Left lung (tissue), 10 donors: ENCODE results near the gene GSTM5. TPM values are rescaled to one million over a fixed set of nuclear protein-coding genes. Genes with fewer than 3 reads are reported as not detected.
"Not testable (repeated sequence)": the region's sequence is repeated elsewhere in the genome, so short reads cannot be mapped to it uniquely, and the experiment has no call there.

Experiments used
- ATAC-seq: fragments of 200-7000 bp; cut with Tn5 transposase; one replicate; pipeline ENCODE4 v1.9.1; 2020; ENCODE audit warnings: moderate library complexity
- DNase-seq, 4 donors: peaks; one replicate each; pipeline ENCODE4 v3.0.0-alpha.2; 2013 to 2020
- H3K27ac ChIP-seq, 2 donors: fragments of 200-600 bp; sonication (generic) in 1 of 2; one replicate each; pipeline versions ENCODE4 v1.5.0 to v1.8.0; 2020 to 2021
- H3K27me3 ChIP-seq, 2 donors: fragments of 200-600 bp; sonication (generic) in 1 of 2; one replicate each; pipeline versions ENCODE4 v1.5.0 to v1.8.0; 2020 to 2021
- H3K36me3 ChIP-seq, 2 donors: fragments of 200-600 bp; sonication (generic) in 1 of 2; one replicate each; pipeline versions ENCODE4 v1.5.0 to v1.8.0; 2020 to 2021
- H3K4me1 ChIP-seq, 2 donors: fragments of 200-600 bp; one replicate each; pipeline ENCODE4 v1.8.0; 2021
- H3K4me3 ChIP-seq, 2 donors: fragments of 200-600 bp; sonication (generic) in 1 of 2; one replicate each; pipeline versions ENCODE4 v1.5.0 to v1.8.0; 2020 to 2021; ENCODE audit warnings: mild to moderate bottlenecking in 1 of 2
- H3K9me3 ChIP-seq, 2 donors: fragments of 200-600 bp; sonication (generic) in 1 of 2; one replicate each; pipeline versions ENCODE4 v1.5.0 to v1.8.0; 2020 to 2021
- CTCF ChIP-seq, 2 donors: fragments of 200-600 bp; sonication (generic) in 1 of 2; IDR thresholded peaks; one replicate each; pipeline versions ENCODE4 v1.5.0 to v1.8.0; 2021; ENCODE audit warnings: antibody characterized with exemption in 2 of 2
- intact Hi-C, 2 donors: fragments of 100-400 bp; cut with DNase I; formaldehyde crosslinking; loops; one replicate each; pipeline versions ENCODE4 v1.11.2 to v1.14.2; 2022
- polyA plus RNA-seq, 6 donors: library from polyadenylated mRNA; unstranded; fragments of 120-200 nt; gene quantifications; one replicate each; pipeline ENCODE4 v1.2.1, GENCODE V29; 2013; ENCODE audit not compliant: insufficient read length in 6 of 6
- total RNA-seq, 2 donors: library from RNA; stranded (reverse); fragmentation: NEBNext Ultra II Directional; extraction: Animal tissue kit (Norgen Biotek cat#: 25700); gene quantifications; one replicate each; pipeline ENCODE4 v1.2.1, GENCODE V29; 2021
- donor health status: DM: no; HTN: yes; CAD: no.
- donor health status: DM: no; HTN: no; CAD: no.

The GSTM5 gene
- total and polyA plus RNA-seq, 8 donors: 8.4 to 91.2 (median 60.1) TPM

- ATAC-seq, intact Hi-C loops: not testable (repeated sequence)
- H3K27ac ChIP-seq: peak overlapping the region in 1 of 2 donors; percentile 61
Observed at GRCh38 chr1:109687109-109687508, 24.9 kb upstream of the GSTM5 start.

DNA sequence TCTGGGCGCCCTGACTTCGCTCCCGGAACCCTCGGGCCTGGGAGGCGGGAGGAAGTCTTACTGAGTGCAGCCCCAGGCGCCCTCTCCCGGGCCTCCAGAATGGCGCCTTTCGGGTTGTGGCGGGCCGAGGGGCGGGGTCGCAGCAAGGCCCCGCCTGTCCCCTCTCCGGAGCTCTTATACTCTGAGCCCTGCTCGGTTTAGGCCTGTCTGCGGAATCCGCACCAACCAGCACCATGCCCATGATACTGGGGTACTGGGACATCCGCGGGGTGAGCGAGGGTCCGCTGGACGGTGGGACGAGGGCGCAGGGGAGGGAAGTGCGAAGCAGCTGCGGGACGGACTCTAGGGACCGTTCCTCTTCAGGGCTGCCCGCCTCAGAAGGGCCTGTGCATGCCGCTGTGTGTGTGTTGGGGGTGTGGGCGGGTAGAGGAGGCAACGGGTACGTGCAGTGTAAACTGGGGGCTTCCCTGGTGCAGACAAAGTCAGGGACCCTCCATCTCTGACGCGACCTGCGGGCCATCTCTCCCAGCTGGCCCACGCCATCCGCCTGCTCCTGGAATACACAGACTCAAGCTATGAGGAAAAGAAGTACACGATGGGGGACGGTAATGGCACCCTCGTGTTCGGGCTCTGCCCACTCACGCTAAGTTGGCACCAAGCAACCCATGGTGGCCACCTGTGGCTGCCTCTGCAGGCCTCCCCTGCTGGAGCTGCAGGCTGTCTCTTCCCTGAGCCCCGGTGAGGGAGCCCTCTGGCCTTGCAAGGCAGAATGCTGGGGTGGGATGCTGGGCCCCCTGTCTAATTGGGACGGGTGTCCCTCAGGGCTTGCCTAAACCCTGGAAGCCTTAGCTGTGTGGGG, 24.2 kb upstream of the GSTM5 start, which contains the start of gene GSTM1:
Gene GSTM1, plus strand, starts transcription at position 177 of the 859 bp plus-strand sequence. Its CDS starts 57 bp downstream, at position 234.
- H3K4me3 ChIP-seq: peak within 1 kb of the TSS in 1 of 2 donors; percentile 45
- no peaks in the 10 kb centered on the region for H3K36me3 ChIP-seq
- H3K9me3 ChIP-seq: no peaks in the 10 kb centered on the region
- no peaks in the 10 kb centered on the region for H3K27me3 ChIP-seq
- H3K4me1 ChIP-seq: no peaks in the 10 kb centered on the region
- ATAC-seq: no peak
- DNase-seq: peak in 2 of 4 donors; percentile 83 to 93
- peak within 1 kb of the TSS in 1 of 2 donors; percentile 61 for H3K27ac ChIP-seq
- peak in 1 of 2 donors; percentile 31 for TF ChIP-seq CTCF (IDR thresholded peaks at IDR 0.05)
- intact Hi-C loops: no loop called here

More at GRCh38 chr1:109687109-109687508, 24.9 kb upstream of the GSTM5 start:
- H3K4me1 ChIP-seq, H3K9me3 ChIP-seq, H3K36me3 ChIP-seq, DNase-seq, H3K27me3 ChIP-seq: not testable (repeated sequence)
- peak overlapping the region in 1 of 2 donors; percentile 45 for H3K4me3 ChIP-seq

DNA sequence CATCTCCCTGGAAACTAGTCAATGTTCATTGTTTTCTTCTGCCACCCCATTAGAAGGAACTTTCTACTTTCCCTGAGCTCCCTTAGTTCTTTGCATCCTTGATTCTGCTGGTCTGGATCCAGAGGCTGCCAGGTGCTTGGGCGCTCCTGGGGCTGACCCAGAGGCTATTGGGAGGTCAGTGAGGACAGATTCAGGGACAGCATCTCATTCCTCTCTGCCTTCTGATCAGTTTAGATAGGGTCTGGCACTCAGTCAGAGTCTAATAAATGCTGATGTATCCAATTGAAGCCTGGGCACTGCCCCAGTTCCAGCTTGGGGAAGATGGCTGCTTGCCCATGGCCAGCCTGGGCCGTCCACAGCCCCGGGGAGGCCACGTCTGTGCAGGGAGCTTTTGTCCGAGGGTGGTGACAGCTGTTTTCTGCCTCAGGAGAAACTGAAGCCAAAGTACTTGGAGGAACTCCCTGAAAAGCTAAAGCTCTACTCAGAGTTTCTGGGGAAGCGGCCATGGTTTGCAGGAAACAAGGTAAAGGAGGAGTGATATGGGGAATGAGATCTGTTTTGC, 22.1 kb upstream of the GSTM5 start:
- ATAC-seq: no peak
- no peak for TF ChIP-seq CTCF (IDR thresholded peaks at IDR 0.05)
- no peak overlapping the region for H3K27ac ChIP-seq

GRCh38 chr1:109691759-109692158, 20.3 kb upstream of the GSTM5 start:
- H3K27me3 ChIP-seq: no peaks in the 10 kb centered on the region
- no peak overlapping the region for H3K27ac ChIP-seq
- no peak for ATAC-seq
- TF ChIP-seq CTCF (IDR thresholded peaks at IDR 0.05): no peak
- no peaks in the 10 kb centered on the region for H3K36me3 ChIP-seq
- H3K4me3 ChIP-seq: no peak overlapping the region
- intact Hi-C loops: no loop called here
- no peaks in the 10 kb centered on the region for H3K9me3 ChIP-seq
- no peak for DNase-seq
- H3K4me1 ChIP-seq: no peaks in the 10 kb centered on the region

More for the DNA sequence above, 22.1 kb upstream of the GSTM5 start:
- Histone ChIP-seq H3K4me3 (no peak overlapping the region), H3K36me3 (no peaks in the 10 kb centered on the region), H3K4me1 (no peaks in the 10 kb centered on the region), H3K27me3 (no peaks in the 10 kb centered on the region), H3K9me3 (no peaks in the 10 kb centered on the region)
- intact Hi-C loops: no loop called here
- DNase-seq: no peak

DNA sequence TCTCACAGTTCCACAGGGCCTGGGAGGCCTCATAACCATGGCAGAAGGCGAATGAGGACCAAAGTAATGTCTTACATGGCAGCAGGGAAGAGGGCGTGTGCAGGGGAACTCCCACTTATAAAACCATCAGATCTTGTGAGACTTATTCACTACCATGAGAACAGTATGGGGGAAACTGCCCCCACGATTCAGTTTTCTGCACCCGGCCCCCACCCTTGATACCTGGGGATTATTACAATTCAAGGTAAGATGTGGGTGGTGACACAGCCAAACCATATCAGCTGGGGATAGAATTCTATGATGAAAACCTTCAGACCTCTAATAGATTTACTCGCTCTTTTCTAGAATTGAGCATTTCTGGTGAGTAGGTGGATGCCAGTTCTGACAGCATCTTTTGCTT, 17.7 kb upstream of the GSTM5 start:
- H3K36me3 ChIP-seq, H3K4me3 ChIP-seq, H3K27me3 ChIP-seq, intact Hi-C loops, DNase-seq, H3K27ac ChIP-seq, H3K9me3 ChIP-seq, H3K4me1 ChIP-seq, ATAC-seq: not testable (repeated sequence)

DNA sequence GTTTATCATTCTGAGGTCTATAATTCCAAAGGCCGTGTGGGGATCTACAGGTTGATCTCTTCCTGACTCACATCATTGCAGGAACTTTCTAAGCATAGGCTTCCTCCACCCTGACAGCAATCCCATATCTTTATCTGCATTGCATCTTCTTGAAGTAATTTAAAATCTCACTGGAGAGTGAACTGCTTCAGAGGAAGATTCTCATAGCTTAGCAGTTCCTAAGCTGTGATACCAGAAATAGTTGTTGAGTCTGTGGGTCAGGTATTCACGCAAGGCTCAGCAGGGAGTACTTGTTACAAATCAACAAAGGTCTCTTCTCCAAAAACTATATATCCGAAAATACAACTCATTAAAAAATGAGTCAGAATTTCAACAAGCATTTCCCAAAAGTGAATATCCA, 16.9 kb upstream of the GSTM5 start:
- ATAC-seq, H3K27ac ChIP-seq, DNase-seq, intact Hi-C loops, H3K36me3 ChIP-seq, H3K9me3 ChIP-seq, H3K4me1 ChIP-seq, H3K4me3 ChIP-seq, H3K27me3 ChIP-seq: not testable (repeated sequence)
